SK-N-SH (cell line): ENCODE data around the gene PCDH17. TPM values are rescaled to one million over a fixed set of nuclear protein-coding genes. Genes with fewer than 3 reads are reported as not detected.

Experiments used
- CTCF ChIA-PET: fragments of 300-600, 350-600 bp; formaldehyde crosslinking; extraction: SDS; loops from one replicate; lab custom pipeline; 2021; lab: Yijun Ruan, JAX
- POLR2A ChIA-PET: fragments of 350-600 bp; sonication (Branson Sonifier 250); formaldehyde crosslinking; extraction: SDS; loops from one replicate; lab custom pipeline; 2020; ENCODE audit warnings: antibody characterized with exemption, inconsistent platforms; lab: Yijun Ruan, JAX
- DNase-seq: peaks from one replicate; pipeline ENCODE4 v3.0.0; 2012
- H2AFZ ChIP-seq: fragments of 200-600 bp; sonication (generic); 2 replicates; pipeline ENCODE4 v1.8.1; 2016; ENCODE audit warnings: antibody characterized with exemption, mild to moderate bottlenecking, low read depth
- H3F3A ChIP-seq: fragments of 200-600 bp; sonication (generic); replicated peaks from 2 replicates; pipeline ENCODE3; 2016; ENCODE audit warnings: antibody characterized with exemption, mild to moderate bottlenecking; ENCODE audit not compliant: insufficient read depth
- H3K27ac ChIP-seq, 2 experiments: fragments of 200-500 bp in 1 of 2; fragments of 200-600 bp in 1 of 2; sonication (Bioruptor generic) in 1 of 2; sonication (generic), shearing (Covaris generic) in 1 of 2; 2 replicates each; pipeline versions ENCODE4 v1.5.1 to v1.6.1; 2014 to 2016; ENCODE audit warnings: low read depth in 2 of 2, inconsistent platforms in 1 of 2, low read length in 1 of 2, mild to moderate bottlenecking in 1 of 2, mixed read lengths in 1 of 2
- H3K27me3 ChIP-seq: fragments of 200-600 bp; sonication (generic), shearing (Covaris generic); 2 replicates; pipeline ENCODE4 v1.6.1; 2016; ENCODE audit warnings: mixed run types; ENCODE audit not compliant: insufficient read depth
- H3K36me3 ChIP-seq, 2 experiments: fragments of 200-500 bp in 1 of 2; fragments of 200-600 bp in 1 of 2; sonication (Bioruptor generic) in 1 of 2; sonication (generic) in 1 of 2; replicated peaks in 1 of 2; 2 replicates each; pipeline versions ENCODE3 to v1.5.1; 2014 to 2016; ENCODE audit warnings: low read length in 1 of 2, mild to moderate bottlenecking in 1 of 2; ENCODE audit not compliant: insufficient read depth in 2 of 2, control insufficient read depth in 1 of 2
- H3K4me1 ChIP-seq, 2 experiments: fragments of 200-500 bp in 1 of 2; fragments of 200-600 bp in 1 of 2; sonication (Bioruptor generic) in 1 of 2; sonication (generic), shearing (Covaris generic) in 1 of 2; 2 replicates each; pipeline versions ENCODE4 v1.5.1 to v1.6.1; 2014 to 2016; ENCODE audit warnings: low read depth in 1 of 2, low read length in 1 of 2, mixed run types in 1 of 2; ENCODE audit not compliant: insufficient read depth in 2 of 2, control insufficient read depth in 1 of 2
- H3K4me2 ChIP-seq: fragments of 200-600 bp; sonication (generic), shearing (Covaris generic); 2 replicates; pipeline ENCODE4 v1.6.1; 2017; ENCODE audit warnings: mixed run types
- H3K4me3 ChIP-seq, 2 experiments: fragments of 200-500 bp in 1 of 2; fragments of 200-600 bp in 1 of 2; sonication (Bioruptor generic) in 1 of 2; sonication (generic), shearing (Covaris generic) in 1 of 2; 2 replicates each; pipeline versions ENCODE4 v1.5.1 to v1.8.1; 2014 to 2016; ENCODE audit warnings: low read depth in 2 of 2, inconsistent platforms in 1 of 2, low read length in 1 of 2, mild to moderate bottlenecking in 1 of 2, mixed read lengths in 1 of 2, moderate library complexity in 1 of 2
- H3K79me2 ChIP-seq: fragments of 200-600 bp; sonication (generic); 2 replicates; pipeline ENCODE4 v1.8.1; 2017; ENCODE audit warnings: mild to moderate bottlenecking; ENCODE audit not compliant: insufficient read depth
- H3K9ac ChIP-seq: fragments of 200-600 bp; sonication (generic); 2 replicates; pipeline ENCODE4 v1.6.1; 2017; ENCODE audit warnings: mixed run types
- H3K9me2 ChIP-seq: fragments of 200-600 bp; sonication (generic); 2 replicates; pipeline ENCODE4 v1.6.1; 2017; ENCODE audit warnings: mixed run types
- H3K9me3 ChIP-seq: fragments of 200-600 bp; sonication (generic); 2 replicates; pipeline ENCODE4 v1.6.1; 2017; ENCODE audit warnings: mixed run types, mild to moderate bottlenecking, moderate library complexity
- H4K20me1 ChIP-seq: fragments of 200-600 bp; sonication (generic); 2 replicates; pipeline ENCODE4 v1.6.1; 2017; ENCODE audit warnings: mild to moderate bottlenecking, mixed run types; ENCODE audit not compliant: insufficient read depth
- ELF1 ChIP-seq: IDR thresholded peaks from 2 replicates; pipeline ENCODE4 v1.4.0; 2012
- EZH2phosphoT487 ChIP-seq: fragments of 200-600 bp; sonication (generic); IDR thresholded peaks from 2 replicates; pipeline ENCODE4 v1.6.1; 2017; ENCODE audit warnings: low read depth, mixed run types, mild to moderate bottlenecking, antibody characterized with exemption, moderate library complexity, borderline replicate concordance
- FOXJ3 ChIP-seq: sonication (generic); formaldehyde crosslinking; IDR thresholded peaks from 2 replicates; pipeline ENCODE4 v1.5.1; 2020; ENCODE audit warnings: mild to moderate bottlenecking, missing genetic modification reagents
- MEF2A ChIP-seq: IDR thresholded peaks from 2 replicates; pipeline ENCODE4 v1.4.0; 2012; ENCODE audit warnings: low read depth, borderline replicate concordance
- NRF1 ChIP-seq: IDR thresholded peaks from 2 replicates; pipeline ENCODE4 v1.6.1; 2012; ENCODE audit warnings: low read depth, mild to moderate bottlenecking, low read length
- POLR2AphosphoS5 ChIP-seq: IDR thresholded peaks from 2 replicates; pipeline ENCODE4 v1.6.1; 2012; ENCODE audit warnings: low read depth, low read length
- RAD21 ChIP-seq: IDR thresholded peaks from 2 replicates; pipeline ENCODE4 v1.6.1; 2012; ENCODE audit warnings: mild to moderate bottlenecking, low read length
- RCOR1 ChIP-seq: fragments of 150-350 bp; IDR thresholded peaks from 2 replicates; pipeline ENCODE4 v1.6.1; 2017; ENCODE audit warnings: antibody characterized with exemption, low read length
- RXRA ChIP-seq: IDR thresholded peaks from 2 replicates; pipeline ENCODE4 v1.4.0; 2012; ENCODE audit warnings: low read depth, mild to moderate bottlenecking, borderline replicate concordance
- SMC3 ChIP-seq: IDR thresholded peaks from 2 replicates; pipeline ENCODE4 v1.6.1; 2012; ENCODE audit warnings: low read depth, low read length, improper control_type of control experiment
- TCF12 ChIP-seq: IDR thresholded peaks from 2 replicates; pipeline ENCODE4 v1.4.0; 2012
- TEAD4 ChIP-seq: IDR thresholded peaks from 2 replicates; pipeline ENCODE4 v1.4.0; 2012; ENCODE audit warnings: mild to moderate bottlenecking, borderline replicate concordance; ENCODE audit not compliant: insufficient read depth
- YY1 ChIP-seq: IDR thresholded peaks from 2 replicates; pipeline ENCODE4 v1.4.0; 2012; ENCODE audit warnings: low read depth, mild to moderate bottlenecking
- WGBS: methylation state at CpG from one replicate; pipeline ENCODE4 v1.1.6; 2017; ENCODE audit warnings: low lambda C conversion rate; 5-methylcytosine and 5-hydroxymethylcytosine counted together
- polyA plus RNA-seq, 3 experiments: library from polyadenylated mRNA; depleted of rRNA; stranded (reverse); fragments of >200 nt; gene quantifications; 2 replicates each; pipeline ENCODE4 v1.2.3, GENCODE V29; 2012
- TF ChIP-seq, protein P1 (sequence below): fragments of 200-600 bp; sonication (generic); IDR thresholded peaks from 2 replicates; pipeline ENCODE4 v1.6.1; 2017; ENCODE audit warnings: antibody characterized with exemption, mild to moderate bottlenecking, moderate library complexity
- TF ChIP-seq, protein P2 (sequence below): IDR thresholded peaks from 2 replicates; pipeline ENCODE4; 2012
- TF ChIP-seq, protein P3 (sequence below): IDR thresholded peaks from 2 replicates; pipeline ENCODE4 v1.4.0; 2012; ENCODE audit warnings: low read depth, borderline replicate concordance
- TF ChIP-seq, protein P4 (sequence below): IDR thresholded peaks from 2 replicates; pipeline ENCODE4 v1.4.0; 2012; ENCODE audit warnings: low read depth, borderline replicate concordance
- TF ChIP-seq, protein P5 (sequence below): IDR thresholded peaks from 2 replicates; pipeline ENCODE4 v1.4.0; 2012; ENCODE audit warnings: low read depth
- TF ChIP-seq, protein P6 (sequence below): fragments of 150-350 bp; IDR thresholded peaks from 2 replicates; pipeline ENCODE4 v1.6.1; 2016; ENCODE audit warnings: mild to moderate bottlenecking, low read depth, low read length
- TF ChIP-seq, protein P7 (sequence below): fragments of 150-350 bp; IDR thresholded peaks from 2 replicates; pipeline ENCODE4 v1.6.1; 2017; ENCODE audit warnings: antibody characterized with exemption, low read length, low read depth, borderline replicate concordance

Gene PCDH17
- polyA plus RNA-seq, 1 of the 3 experiments (the other 2 are of a cell fraction) = 0.13 TPM

DNA sequence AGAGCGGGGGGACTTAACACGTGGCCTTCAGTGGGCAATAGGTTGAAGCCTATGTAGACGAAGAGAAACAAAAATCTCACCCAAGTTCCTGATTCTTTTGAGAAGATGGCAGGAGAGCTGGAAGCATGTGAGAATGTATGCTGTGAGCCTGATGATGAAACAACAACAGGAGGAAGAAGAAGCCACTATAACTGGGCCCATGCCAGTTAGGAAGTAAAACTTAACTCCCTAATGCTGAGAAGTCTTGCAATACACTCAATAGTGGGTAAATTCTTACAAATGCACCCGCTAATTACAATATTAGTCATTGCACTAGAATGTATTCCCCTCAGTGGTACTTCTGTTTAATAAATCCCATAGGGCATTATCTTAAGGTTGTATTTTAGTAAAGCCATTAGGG, 9.1 kb downstream of the PCDH17 start:
- Histone ChIP-seq H3K27me3 (no peaks in the 10 kb centered on the region), H2AFZ (no peak overlapping the region), H3K9me2 (no peaks in the 10 kb centered on the region), H3K36me3 (no peaks in the 10 kb centered on the region), H3K27ac (no peak overlapping the region), H3K4me2 (no peak overlapping the region), H3F3A (no peaks in the 10 kb centered on the region), H3K79me2 (no peaks in the 10 kb centered on the region; the same call in 1 of the 2 replicates), H3K4me3 (no peak overlapping the region), H3K4me1 (no peaks in the 10 kb centered on the region; a peak in 2 of 4 replicates), H3K9ac (no peak overlapping the region), H3K9me3 (no peaks in the 10 kb centered on the region), H4K20me1 (no peaks in the 10 kb centered on the region)
- no peak for TF ChIP-seq YY1
- no peak for TF ChIP-seq ELF1
- TF ChIP-seq, protein P1, sequence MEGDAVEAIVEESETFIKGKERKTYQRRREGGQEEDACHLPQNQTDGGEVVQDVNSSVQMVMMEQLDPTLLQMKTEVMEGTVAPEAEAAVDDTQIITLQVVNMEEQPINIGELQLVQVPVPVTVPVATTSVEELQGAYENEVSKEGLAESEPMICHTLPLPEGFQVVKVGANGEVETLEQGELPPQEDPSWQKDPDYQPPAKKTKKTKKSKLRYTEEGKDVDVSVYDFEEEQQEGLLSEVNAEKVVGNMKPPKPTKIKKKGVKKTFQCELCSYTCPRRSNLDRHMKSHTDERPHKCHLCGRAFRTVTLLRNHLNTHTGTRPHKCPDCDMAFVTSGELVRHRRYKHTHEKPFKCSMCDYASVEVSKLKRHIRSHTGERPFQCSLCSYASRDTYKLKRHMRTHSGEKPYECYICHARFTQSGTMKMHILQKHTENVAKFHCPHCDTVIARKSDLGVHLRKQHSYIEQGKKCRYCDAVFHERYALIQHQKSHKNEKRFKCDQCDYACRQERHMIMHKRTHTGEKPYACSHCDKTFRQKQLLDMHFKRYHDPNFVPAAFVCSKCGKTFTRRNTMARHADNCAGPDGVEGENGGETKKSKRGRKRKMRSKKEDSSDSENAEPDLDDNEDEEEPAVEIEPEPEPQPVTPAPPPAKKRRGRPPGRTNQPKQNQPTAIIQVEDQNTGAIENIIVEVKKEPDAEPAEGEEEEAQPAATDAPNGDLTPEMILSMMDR = no peak
- CTCF ChIA-PET = interaction anchor here (0.6 kb wide), 1 partner anchor 724 kb away, joined by 3 read pairs; no protein-coding TSS in a partner anchor
- no peak for DNase-seq
- 58% methylated on average over 4 of the region's 4 CpGs for WGBS
- POLR2A ChIA-PET = no interaction called here

DNA sequence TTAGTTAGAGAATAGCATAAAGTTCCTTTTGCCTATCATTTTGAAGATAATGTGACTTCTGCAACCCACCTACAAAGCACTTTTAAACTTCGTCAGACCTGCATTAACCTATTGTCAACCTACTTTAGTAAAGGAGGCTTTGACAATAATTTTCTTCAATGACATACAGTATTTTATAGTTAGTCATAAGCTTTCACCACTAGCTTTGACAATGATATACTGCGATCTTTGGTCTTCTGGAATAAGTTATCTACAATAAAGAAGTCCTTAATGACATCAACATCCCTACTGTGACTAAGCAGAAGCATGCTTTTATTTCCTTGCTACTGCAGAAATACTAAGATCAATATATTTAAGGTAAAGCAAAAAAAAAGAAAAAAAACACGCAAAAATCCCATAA, 9.5 kb downstream of the PCDH17 start:
- Histone ChIP-seq H3K4me2 (no peak overlapping the region), H3K9ac (no peak overlapping the region), H3K36me3 (no peaks in the 10 kb centered on the region), H3K4me3 (no peak overlapping the region), H2AFZ (no peak overlapping the region), H3K27ac (no peak overlapping the region), H3F3A (no peaks in the 10 kb centered on the region), H3K9me3 (no peaks in the 10 kb centered on the region), H3K79me2 (no peaks in the 10 kb centered on the region; the same call in 1 of the 2 replicates), H3K9me2 (no peaks in the 10 kb centered on the region), H4K20me1 (no peaks in the 10 kb centered on the region), H3K4me1 (no peaks in the 10 kb centered on the region; a peak in 2 of 4 replicates), H3K27me3 (no peaks in the 10 kb centered on the region)
- WGBS = 60% methylated on average over 3 of the region's 3 CpGs
- TF ChIP-seq, protein P2, sequence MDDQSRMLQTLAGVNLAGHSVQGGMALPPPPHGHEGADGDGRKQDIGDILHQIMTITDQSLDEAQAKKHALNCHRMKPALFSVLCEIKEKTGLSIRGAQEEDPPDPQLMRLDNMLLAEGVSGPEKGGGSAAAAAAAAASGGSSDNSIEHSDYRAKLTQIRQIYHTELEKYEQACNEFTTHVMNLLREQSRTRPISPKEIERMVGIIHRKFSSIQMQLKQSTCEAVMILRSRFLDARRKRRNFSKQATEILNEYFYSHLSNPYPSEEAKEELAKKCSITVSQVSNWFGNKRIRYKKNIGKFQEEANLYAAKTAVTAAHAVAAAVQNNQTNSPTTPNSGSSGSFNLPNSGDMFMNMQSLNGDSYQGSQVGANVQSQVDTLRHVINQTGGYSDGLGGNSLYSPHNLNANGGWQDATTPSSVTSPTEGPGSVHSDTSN = no peak
- TF ChIP-seq RAD21 (no peak), ELF1 (no peak), RXRA (no peak), POLR2AphosphoS5 (no peak), TCF12 (no peak), TEAD4 (no peak), MEF2A (no peak), SMC3 (no peak), EZH2phosphoT487 (no peak), RCOR1 (no peak), NRF1 (no peak), FOXJ3 (no peak)
- TF ChIP-seq, protein P3, sequence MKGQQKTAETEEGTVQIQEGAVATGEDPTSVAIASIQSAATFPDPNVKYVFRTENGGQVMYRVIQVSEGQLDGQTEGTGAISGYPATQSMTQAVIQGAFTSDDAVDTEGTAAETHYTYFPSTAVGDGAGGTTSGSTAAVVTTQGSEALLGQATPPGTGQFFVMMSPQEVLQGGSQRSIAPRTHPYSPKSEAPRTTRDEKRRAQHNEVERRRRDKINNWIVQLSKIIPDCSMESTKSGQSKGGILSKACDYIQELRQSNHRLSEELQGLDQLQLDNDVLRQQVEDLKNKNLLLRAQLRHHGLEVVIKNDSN = no peak
- TF ChIP-seq, protein P4, sequence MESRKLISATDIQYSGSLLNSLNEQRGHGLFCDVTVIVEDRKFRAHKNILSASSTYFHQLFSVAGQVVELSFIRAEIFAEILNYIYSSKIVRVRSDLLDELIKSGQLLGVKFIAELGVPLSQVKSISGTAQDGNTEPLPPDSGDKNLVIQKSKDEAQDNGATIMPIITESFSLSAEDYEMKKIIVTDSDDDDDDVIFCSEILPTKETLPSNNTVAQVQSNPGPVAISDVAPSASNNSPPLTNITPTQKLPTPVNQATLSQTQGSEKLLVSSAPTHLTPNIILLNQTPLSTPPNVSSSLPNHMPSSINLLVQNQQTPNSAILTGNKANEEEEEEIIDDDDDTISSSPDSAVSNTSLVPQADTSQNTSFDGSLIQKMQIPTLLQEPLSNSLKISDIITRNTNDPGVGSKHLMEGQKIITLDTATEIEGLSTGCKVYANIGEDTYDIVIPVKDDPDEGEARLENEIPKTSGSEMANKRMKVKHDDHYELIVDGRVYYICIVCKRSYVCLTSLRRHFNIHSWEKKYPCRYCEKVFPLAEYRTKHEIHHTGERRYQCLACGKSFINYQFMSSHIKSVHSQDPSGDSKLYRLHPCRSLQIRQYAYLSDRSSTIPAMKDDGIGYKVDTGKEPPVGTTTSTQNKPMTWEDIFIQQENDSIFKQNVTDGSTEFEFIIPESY = no peak
- TF ChIP-seq, protein P5, sequence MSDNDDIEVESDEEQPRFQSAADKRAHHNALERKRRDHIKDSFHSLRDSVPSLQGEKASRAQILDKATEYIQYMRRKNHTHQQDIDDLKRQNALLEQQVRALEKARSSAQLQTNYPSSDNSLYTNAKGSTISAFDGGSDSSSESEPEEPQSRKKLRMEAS = no peak
- TF ChIP-seq, protein P6, sequence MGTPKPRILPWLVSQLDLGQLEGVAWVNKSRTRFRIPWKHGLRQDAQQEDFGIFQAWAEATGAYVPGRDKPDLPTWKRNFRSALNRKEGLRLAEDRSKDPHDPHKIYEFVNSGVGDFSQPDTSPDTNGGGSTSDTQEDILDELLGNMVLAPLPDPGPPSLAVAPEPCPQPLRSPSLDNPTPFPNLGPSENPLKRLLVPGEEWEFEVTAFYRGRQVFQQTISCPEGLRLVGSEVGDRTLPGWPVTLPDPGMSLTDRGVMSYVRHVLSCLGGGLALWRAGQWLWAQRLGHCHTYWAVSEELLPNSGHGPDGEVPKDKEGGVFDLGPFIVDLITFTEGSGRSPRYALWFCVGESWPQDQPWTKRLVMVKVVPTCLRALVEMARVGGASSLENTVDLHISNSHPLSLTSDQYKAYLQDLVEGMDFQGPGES = no peak
- TF ChIP-seq, protein P7, sequence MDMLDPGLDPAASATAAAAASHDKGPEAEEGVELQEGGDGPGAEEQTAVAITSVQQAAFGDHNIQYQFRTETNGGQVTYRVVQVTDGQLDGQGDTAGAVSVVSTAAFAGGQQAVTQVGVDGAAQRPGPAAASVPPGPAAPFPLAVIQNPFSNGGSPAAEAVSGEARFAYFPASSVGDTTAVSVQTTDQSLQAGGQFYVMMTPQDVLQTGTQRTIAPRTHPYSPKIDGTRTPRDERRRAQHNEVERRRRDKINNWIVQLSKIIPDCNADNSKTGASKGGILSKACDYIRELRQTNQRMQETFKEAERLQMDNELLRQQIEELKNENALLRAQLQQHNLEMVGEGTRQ = no peak
- no peak for DNase-seq
- CTCF ChIA-PET = interaction anchor here (1.6 kb wide), 1 partner anchor 16 kb away, joined by 5 read pairs; no protein-coding TSS in a partner anchor
- POLR2A ChIA-PET = no interaction called here
